SK-N-DZ (cell line): ENCODE data around the gene CSGALNACT2.

Experiments
- DNase-seq: peaks from one replicate; pipeline ENCODE4 v3.0.0-alpha.2; 2015; ENCODE audit warnings: low spot score

The CSGALNACT2 gene

GRCh38 chr10:43123361-43124093 is 14.7 kb upstream of the CSGALNACT2 start:
- DNase-seq = no peak

GRCh38 chr10:43124094-43124521 is 14.1 kb upstream of the CSGALNACT2 start:
- DNase-seq = no peak

GRCh38 chr10:43124574-43125273 is 13.5 kb upstream of the CSGALNACT2 start:
- DNase-seq = no peak

- DNase-seq = no peak
These were observed 12.9 kb upstream of the CSGALNACT2 start for GRCh38 chr10:43125274-43125845.

DNA sequence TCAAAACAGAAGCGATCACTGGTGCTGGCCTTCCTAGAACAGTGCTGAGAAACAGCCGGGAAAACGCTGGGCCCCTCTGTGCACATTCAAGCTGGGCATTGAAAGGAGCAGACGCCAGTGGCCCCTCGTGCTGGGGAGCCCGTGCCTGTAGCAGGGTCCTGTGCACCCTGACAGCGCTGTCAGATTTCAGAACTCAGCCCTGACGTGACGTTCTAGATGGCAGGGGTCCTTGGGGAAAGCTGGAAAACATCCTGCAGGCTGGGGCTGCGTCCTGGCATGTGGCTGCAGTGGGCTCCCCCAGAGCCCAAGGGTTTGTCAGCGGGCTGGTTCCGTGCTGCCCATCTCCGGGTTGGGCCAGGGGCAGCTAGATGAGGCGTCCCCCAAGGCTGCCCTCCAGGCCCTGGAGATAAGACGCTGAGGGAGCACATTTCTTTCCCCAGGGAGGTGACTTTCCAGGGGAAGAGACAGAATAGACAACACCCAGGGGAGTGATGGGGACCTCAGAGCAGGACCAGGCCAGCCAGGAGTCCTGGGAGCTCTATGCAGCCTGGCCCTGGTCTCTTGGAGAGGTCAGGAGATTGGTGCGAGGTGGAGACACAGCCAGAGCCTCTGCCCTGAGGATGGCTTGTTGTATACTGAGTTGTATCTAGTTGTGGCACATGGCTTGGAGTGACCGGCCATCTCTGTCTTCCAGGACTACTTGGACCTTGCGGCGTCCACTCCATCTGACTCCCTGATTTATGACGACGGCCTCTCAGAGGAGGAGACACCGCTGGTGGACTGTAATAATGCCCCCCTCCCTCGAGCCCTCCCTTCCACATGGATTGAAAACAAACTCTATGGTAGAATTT is 12.1 kb upstream of the CSGALNACT2 start:
- no peak for DNase-seq

DNA sequence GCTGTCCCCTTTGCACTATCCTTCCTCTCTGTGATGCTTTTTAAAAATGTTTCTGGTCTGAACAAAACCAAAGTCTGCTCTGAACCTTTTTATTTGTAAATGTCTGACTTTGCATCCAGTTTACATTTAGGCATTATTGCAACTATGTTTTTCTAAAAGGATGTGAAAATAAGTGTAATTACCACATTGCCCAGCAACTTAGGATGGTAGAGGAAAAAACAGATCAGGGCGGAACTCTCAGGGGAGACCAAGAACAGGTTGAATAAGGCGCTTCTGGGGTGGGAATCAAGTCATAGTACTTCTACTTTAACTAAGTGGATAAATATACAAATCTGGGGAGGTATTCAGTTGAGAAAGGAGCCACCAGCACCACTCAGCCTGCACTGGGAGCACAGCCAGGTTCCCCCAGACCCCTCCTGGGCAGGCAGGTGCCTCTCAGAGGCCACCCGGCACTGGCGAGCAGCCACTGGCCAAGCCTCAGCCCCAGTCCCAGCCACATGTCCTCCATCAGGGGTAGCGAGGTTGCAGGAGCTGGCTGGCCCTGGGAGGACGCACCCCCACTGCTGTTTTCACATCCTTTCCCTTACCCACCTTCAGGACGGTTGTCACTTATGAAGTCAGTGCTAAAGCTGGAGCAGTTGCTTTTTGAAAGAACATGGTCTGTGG is 11.4 kb upstream of the CSGALNACT2 start:
- no peak for DNase-seq

- DNase-seq = no peak
These were observed 10.8 kb upstream of the CSGALNACT2 start for GRCh38 chr10:43127442-43127841.

DNA sequence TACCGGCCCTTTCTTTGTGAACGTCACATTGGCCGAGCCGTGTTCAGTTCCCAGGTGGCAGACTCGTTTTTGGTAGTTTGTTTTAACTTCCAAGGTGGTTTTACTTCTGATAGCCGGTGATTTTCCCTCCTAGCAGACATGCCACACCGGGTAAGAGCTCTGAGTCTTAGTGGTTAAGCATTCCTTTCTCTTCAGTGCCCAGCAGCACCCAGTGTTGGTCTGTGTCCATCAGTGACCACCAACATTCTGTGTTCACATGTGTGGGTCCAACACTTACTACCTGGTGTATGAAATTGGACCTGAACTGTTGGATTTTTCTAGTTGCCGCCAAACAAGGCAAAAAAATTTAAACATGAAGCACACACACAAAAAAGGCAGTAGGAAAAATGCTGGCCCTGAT is 9.9 kb upstream of the CSGALNACT2 start:
- no peak for DNase-seq

- no peak for DNase-seq
These were observed 9.1 kb upstream of the CSGALNACT2 start for GRCh38 chr10:43128958-43129706.

DNA sequence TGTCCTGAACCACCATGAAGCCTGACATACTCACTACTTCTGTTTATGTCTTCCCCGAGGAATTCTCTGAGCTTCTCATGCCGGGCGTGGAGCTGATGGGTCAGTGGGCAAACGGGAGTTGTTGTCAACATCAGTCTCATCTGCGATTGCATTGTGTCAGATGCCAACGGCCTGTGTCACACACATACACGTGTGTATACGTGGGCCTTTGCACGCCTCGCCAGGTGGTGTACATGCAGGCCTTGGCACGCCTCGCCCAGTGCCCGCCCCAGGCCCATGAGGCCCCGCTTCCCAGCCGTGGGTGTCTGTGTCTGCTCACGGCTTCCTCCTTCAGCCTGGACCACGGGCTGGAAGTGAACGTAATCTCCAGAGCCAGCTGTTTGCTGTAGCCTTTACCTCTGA is 7.5 kb upstream of the CSGALNACT2 start:
- DNase-seq = no peak

GRCh38 chr10:43131256-43131655 is 7.0 kb upstream of the CSGALNACT2 start:
- no peak for DNase-seq

- DNase-seq = no peak
These were observed 6.3 kb upstream of the CSGALNACT2 start for GRCh38 chr10:43131906-43132305.

DNA sequence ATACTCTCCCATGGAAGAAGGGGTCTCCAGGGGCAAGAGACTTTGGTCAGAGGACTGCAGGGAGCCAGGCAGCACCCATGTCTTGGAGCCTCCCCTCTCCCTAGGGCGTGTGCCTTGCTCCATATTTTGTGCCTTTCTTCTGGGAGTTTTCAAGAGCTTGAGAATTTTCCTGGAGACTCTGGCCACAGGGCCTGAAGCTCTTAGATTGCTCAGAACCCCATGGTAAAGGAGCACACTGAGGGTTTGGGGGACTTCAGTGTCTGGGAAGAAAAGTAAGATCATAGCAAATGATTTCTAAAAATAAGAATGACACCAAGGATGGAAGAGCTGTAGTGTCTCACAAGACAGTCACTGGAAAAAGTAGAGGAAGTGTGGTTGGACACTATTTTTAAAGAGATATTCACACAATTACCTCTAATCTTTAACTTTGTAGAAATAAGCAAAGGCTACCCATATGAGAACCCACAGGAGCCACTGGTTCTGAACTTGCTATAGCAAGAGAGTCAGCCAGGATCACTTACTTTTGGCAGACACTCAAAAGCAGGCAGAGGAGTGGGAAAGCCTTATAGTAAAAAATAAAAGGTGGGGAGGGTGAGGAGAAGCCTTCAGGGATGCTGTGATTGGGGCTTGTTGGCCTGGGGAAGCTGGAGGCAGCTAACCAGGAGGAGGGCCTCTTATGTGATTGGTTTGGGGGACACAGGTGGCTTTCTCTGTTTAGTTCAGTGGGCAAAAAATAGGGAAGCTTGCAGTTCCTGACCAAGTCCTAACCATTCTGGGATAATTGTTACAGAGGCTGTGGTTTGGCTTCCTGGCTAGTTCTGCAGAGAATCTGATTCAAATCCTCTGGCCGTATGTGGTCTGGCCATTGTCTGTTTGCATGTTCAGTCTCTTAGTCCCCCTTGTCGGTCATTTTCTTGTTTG is 5.1 kb upstream of the CSGALNACT2 start:
- no peak for DNase-seq

DNA sequence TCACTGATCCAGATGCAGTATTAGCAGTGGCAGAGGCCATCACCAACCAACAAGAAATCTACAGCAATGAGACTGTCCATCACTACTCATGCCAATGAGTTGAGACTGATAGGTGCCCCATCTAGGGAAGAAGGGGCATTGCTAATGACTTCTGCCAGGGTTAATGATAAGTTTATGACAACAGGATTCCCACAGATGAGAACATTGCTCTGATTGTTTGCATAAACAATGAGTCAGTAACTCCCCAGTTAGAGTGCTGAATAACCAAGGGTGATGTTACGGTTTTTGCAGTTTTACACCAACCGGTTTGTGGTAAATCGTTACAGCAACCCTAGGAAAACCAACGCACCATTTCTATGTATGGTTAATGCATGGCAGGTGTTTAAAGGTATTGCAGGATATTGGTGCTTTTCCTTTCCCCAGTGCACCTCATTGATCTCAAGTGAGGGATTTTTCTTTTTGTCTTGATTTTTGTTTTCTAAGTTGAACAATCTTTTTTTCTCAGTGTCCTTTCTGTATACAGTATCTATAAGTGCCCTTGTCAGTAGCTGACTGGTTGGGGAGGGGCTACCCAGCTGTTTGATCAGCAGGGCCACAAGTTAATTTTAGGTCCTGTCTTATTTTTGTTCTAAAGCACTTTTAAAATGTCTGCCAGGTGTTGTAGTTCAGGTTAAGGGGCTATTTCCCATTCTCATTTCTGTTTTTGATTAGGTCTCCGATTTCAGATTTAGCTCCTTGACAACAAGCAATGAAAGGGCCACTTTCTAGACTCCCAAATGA is 3.9 kb upstream of the CSGALNACT2 start:
- DNase-seq = no peak

- DNase-seq = no peak
These were observed 3.2 kb upstream of the CSGALNACT2 start for GRCh38 chr10:43135064-43135463.

DNA sequence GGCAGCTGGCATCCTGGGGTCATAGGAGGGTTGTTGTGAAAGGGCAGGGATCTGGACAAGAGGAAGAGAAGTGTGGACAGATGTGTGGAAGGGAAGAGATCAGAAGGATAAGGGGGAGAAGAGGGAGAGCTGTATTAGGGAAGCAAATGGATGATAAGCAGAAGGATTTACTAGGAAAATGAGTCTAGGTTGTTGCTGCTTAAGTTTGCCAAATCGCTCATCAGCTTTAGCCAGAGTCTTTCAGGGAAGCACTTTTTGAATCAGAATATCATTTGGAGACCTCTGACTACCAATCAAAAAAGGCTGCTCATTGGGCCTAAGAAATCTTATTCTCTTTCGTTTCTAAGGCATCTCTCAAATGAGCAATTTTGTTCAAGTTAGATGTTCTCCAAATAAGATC is 2.6 kb upstream of the CSGALNACT2 start:
- DNase-seq = no peak

DNA sequence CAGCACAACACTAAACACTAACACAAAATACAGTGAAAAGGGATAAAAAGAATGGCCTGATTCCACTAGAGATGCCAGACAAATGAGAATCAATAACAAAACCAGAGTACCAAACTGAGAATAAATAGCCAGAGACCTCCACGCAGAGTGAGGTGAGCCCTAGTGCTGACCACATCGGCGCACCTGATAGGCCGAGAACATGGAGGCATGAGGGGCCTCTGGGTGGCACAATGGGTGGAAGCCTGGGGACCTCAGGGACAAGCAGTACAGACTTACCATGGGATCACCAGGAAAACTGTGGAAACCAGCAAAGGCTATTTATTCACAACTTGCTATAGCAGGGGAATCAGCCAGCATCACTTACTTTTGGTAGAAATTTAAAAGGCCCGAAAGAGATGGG is 1.8 kb upstream of the CSGALNACT2 start:
- DNase-seq = no peak

DNA sequence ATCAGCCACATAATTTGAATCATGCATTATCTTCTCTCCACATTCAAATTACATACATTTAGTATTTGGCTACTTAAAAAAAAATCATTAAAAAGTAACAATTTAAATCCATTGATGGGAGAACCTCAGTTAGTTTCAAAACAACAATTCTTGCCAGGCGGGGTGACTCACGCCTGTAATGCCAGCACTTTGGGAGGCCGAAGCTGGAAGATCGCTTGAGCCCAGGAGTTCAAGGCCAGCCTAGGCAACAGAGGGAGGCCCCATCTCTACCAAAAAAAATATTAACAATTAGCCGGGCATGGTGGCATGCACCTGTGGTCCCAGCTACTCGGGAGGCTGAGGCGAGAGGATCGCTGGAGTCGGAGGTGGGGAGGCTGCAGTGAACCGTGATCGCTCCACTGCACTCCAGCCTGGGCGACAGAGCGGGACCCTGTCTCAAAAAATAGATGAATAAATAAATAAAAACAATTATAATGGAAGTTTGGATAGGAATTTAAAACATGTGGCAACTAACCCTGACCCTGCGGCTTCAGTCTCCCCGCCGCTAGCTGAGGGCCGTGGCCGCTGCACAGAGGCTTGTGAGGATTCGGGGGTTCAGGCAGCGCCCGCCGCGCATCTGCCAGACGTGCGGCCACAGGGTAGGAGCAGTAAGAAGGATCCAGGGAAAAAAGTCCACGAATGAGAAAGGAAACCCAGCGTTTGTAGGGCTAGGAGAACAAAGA is 1.1 kb upstream of the CSGALNACT2 start:
- no peak for DNase-seq
